IMR-90 (cell line): Measurements from ENCODE around the gene MEIS2.

ENCODE experiments used
- BHLHE40 ChIP-seq: fragments of 150-350 bp; IDR thresholded peaks from 2 replicates; pipeline ENCODE4 v1.6.1; 2016; ENCODE audit warnings: mild to moderate bottlenecking, low read depth, low read length
- CTCF ChIP-seq: conservative IDR thresholded peaks from 2 replicates; pipeline ENCODE4 v1.5.1; 2012; ENCODE audit warnings: mild to moderate bottlenecking, low read depth, low read length, improper control_type of control experiment
- MAFK ChIP-seq: IDR thresholded peaks from 2 replicates; pipeline ENCODE4 v1.6.1; 2012; ENCODE audit warnings: low read depth, low read length, improper control_type of control experiment
- POLR2A ChIP-seq: IDR thresholded peaks from 2 replicates; pipeline ENCODE4 v1.6.1; 2012; ENCODE audit warnings: mild to moderate bottlenecking, low read depth, low read length
- RAD21 ChIP-seq: IDR thresholded peaks from 2 replicates; pipeline ENCODE4 v1.6.1; 2012; ENCODE audit warnings: low read length, improper control_type of control experiment
- RCOR1 ChIP-seq: IDR thresholded peaks from 2 replicates; pipeline ENCODE4 v1.6.1; 2012; ENCODE audit warnings: mild to moderate bottlenecking, low read length, improper control_type of control experiment; ENCODE audit not compliant: insufficient replicate concordance
- RFX5 ChIP-seq: IDR thresholded peaks from 2 replicates; pipeline ENCODE4 v1.8.0; 2012; ENCODE audit warnings: low read depth, mild to moderate bottlenecking, low read length, moderate library complexity
- SMC3 ChIP-seq: fragments of 150-350 bp; IDR thresholded peaks from 2 replicates; pipeline ENCODE4 v1.6.1; 2016; ENCODE audit warnings: low read depth, mild to moderate bottlenecking, antibody characterized with exemption, low read length, moderate library complexity
- USF2 ChIP-seq: fragments of 150-350 bp; IDR thresholded peaks from 2 replicates; pipeline ENCODE4 v1.6.1; 2017; ENCODE audit warnings: mild to moderate bottlenecking, antibody characterized with exemption, low read length, low read depth

- TF ChIP-seq CTCF: no peak
- TF ChIP-seq MAFK: no peak
- no peak for TF ChIP-seq SMC3
- no peak for TF ChIP-seq POLR2A
- no peak for TF ChIP-seq RAD21
- TF ChIP-seq USF2: no peak
- TF ChIP-seq BHLHE40: no peak
- TF ChIP-seq RFX5: no peak
- TF ChIP-seq RCOR1: no peak
Measured at GRCh38 chr15:37112971-37113670, 12.8 kb upstream of the MEIS2 start.
